Ureter (tissue), 1 donor: Measurements from ENCODE around the gene ST6GALNAC2. TPM values are rescaled to one million over a fixed set of nuclear protein-coding genes. Genes with fewer than 3 reads are reported as not detected.
"Not testable (repeated sequence)": the region's sequence is repeated elsewhere in the genome, so short reads cannot be mapped to it uniquely, and the experiment has no call there.

ENCODE experiments used
- DNase-seq: peaks from one replicate; pipeline ENCODE4 v3.0.0-alpha.2; 2020; ENCODE audit warnings: low spot score
- total RNA-seq: library from RNA; stranded (reverse); gene quantifications from one replicate; pipeline ENCODE4 v1.2.4, GENCODE V29; 2023
- donor health status: DM: yes; HTN: yes; CAD: no.

Gene ST6GALNAC2
- total RNA-seq, 1 donor from 2014 or later: 28.7 TPM

DNA sequence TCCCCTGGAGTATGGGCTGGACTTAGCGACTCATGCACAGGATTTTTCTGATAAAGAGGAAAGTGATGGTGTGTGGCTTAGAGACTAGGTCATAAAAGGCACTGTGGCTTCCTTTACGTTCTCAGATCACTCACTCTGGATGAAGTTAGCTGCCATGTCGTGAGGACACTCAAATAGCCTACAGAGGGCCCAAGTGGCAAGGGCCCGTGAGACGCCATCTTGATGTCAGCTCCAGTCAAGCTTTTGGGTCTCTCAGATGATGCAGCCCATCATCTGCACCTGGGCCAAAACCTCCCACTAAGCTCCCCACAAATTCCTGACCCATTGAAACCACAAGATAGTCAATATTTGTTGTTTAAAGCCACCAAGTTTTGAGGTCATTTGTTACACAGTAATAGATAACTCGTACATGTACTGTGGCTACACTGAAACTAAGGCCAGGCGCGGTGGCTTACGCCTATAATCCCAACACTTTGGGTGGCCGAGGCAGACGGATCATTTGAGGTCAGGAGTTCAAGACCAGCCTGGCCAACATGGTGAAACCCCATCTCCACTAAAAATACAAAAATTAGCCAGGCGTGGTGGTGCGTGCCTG, 14.7 kb downstream of the ST6GALNAC2 start:
- DNase-seq: no peak

DNA sequence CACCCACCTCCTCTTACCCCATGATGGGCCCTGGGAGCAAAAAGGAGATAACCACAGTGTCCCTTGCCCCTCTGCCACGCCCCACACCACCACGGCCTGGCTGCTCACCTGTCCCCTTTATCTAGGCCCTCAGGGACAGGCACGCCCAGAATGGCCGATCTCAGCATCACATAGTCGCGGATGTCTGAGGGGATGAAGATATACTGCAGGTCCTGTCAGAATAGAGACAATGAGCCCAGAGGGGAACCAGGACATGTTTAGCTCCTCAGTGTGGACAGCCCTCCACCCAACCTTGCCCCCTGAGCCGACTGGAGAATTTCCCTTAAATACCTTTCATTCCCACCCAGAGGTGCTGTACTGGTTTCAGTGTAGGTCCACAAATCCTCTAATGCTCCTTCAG, 15.2 kb downstream of the ST6GALNAC2 start:
- no peak for DNase-seq

DNA sequence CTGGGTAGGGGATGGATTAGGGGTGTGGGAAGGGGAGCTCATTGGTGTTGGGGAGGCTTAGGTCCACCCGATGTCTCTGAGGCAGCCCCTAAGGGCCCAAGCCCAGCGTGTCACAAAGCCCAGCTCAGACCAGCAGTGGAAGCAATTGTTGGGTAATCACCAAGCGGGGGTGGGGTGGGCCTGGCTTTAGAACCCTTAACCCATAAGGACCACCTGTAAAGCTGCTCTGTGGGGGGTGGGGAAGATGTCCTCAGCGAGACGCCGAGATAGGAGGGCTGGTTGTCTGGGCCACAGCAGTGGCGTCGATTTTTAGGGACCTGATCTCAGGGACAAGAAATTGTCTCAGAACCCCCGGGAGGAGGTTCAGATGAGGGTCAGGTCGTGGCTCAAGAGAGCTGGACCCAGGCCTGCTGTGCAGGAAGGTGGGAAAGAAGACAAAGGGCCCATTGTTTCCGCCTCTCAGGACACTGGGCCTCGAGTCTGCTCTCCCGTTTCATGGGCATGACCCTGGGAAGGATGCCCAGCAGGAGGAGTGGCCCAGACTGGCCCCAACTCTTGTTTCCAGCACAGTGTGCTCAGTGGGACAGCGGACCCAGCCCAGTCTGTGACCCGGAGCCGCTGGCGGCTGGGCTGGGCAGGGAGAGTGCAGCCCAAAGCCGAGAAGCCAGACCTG, 15.9 kb downstream of the ST6GALNAC2 start:
- DNase-seq: no peak

DNA sequence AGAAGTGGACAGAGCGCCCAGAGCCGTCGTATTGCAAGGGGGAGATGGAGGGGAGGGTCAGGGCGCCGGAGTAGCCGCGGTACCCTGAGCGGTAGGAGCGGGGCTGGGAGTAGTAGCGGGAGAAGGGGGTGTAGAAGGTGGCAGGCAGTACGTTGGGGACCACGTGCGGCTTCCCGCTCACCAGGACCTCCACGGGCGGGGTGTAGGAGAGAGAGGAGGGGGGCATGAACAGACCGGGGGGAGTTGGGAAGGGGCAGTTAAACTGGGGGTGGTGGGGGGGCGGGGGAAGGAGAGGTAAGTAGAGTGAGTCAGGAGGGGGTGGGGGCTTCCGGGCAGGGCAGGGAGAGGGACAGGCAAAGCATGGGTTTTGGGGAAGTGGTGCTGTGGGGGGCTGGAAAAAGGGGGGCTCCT, 16.8 kb downstream of the ST6GALNAC2 start:
- DNase-seq: no peak

DNA sequence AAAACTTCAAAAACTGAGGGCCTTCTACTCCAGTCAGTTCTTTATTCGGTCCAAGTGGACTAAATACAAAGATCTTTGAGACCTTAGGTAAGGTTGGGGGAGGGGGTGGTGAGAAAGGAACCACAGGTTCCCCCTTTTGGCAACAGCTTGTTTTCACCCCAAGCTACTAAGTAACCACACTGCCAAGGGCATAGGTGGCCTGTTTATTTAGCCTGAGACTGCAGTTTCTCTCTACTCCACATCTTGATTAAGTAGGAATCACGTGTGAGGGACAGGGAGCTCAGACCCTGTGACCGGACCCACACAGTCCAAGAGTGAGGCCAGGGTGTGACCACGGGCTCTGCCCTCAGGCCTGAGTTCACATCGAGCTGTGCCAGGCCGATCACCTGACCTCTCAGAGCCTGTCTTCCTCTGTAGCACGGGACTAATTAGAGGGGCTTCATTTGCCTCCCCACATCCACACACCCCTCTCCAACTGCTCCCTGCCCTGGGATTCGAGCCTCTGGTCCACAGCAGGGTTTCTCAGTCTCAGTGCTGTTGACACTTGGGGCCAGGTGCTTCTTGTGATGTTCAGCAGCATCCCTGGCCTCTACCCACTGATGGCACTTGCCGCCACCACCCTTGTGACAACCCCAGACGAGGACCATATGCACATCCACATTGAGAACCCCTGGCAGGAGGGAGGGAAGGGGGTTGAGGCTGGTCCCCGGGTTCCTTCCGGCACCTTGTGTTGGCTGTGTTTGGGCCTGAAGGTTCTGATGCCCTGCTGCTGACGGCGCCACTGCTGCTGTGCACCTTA, 17.8 kb downstream of the ST6GALNAC2 start:
- DNase-seq: no peak

DNA sequence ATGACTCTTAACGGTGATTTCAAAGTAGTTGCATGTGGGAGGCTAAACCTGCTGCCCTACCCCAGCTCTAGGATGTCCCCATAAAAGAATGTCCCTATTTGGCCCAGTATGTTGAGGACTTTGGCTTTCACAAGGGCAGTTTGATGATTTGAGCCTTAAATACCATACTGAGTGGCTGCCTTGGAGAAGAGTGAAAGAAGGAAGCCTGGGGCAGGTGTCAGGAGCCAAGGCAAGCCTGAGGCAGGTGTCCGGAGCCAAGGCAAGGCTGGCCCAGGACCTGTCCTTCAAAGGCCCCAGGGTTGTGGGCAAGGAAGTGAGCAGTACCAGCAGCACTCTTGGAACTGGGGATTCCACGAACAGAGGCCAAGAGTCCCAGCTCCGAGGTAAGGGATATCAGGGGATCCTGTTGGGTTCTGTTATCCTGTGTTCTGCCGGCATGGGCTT, 18.6 kb downstream of the ST6GALNAC2 start:
- DNase-seq: no peak

DNA sequence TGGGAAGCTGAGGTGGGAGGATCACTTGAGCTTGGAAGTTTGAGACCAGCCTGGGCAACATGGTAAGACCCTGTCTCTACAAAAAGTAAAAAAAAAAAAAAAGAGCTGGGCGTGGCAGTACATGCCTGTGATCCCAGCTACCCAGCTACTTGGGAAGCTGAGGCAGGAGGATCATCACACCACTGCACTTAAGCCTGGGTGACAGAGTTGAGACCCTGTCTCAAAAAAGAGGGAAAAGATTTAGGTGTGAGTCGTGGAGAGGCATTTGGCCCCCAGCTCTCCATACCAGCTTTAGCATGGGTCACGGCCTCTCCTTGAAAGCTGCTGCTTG, 19.1 kb downstream of the ST6GALNAC2 start:
- no peak for DNase-seq

DNA sequence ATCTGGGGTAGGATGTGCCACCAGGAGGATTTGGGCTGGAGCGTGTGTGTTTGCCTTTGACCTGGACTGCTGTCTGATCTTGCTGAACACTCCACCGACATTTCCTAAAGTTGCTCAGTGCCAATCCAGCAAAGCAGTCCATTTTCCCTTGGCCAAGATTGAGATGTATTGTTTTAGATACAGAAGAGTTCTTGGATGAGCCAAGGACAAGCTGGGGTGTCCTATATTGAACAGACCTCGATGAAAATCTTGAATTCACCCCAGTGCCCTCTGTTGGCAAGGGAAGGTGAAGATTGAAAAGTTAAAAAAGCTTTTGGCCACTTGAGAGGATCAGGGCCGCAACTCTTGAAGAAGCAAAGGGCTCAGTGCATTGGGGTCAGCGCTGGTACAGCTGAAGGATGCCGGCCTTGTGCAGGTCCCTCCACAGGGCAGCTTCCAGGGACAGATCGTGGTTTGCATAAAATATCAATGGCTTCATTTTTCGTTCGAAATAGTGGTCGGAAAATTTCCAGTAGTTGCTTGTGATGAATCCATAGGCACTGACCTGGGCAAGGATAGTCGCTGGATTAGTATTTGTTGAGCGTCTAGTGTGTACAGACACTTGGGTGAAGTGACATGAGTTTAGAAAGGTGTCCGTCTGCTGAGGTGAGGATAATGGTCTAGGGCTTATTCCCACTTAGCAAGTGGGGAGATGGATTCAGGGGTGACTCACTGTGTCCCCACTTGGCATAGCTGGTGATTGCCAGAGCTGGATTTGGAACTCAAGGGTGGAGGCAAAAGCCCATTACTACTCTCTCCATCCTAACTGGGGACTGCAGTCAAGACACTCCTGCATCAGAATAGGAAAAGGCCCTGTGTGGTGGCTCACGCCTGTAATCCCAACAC, 19.7 kb downstream of the ST6GALNAC2 start:
- DNase-seq: no peak

DNA sequence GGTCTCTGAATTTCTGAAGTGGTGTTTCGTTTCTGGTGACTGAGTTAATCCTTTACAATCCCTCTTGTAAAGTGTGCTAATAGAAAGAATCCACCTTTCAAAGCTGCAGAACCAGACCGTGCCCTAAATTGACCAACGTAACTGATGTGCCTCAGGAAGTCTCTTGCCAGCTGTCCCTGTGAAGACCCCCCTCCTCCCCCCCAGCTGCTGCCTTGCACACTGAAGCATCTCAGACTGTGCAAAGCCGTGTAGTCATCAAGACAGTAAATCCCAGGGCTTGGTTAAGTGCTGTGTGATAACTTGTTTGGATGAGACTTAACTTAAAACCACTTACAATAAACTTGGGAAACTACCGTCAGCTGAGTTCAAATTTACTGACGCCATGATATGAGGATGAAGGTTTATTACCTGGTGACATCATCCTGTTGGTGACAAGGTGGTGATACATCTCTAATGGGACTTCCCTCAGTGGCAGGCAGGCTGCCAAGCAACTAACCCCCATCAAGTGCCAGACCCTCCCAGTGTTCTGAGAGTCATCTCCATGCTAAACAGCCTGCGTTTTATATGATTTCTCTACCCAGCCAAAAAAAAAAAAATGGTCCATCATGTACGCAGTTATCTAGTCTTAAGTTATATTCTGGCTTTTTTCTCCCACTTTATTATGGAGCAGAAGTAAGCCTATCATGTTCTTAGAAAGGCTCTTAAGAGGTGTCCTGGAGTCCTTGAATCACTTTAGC, 20.5 kb downstream of the ST6GALNAC2 start:
- DNase-seq: not testable (repeated sequence)

DNA sequence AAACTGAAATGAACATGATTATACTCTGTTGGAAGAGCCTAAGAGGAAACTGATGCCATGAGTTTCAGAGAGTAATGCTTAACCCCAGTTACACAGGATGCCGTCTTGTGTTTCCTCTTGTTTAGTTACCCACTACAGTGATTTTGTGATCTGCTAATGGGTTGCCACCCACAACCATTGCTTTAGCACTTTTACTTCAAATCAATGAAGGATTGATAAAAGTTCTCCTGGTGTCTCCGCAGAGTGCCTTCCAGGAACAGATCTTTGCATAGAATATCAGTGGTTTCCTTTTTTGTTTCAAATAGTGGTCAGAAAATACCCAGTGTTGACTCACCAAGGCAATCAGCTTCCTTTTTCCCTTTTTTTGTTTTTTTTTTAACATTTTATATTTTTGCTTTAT, 22.3 kb downstream of the ST6GALNAC2 start:
- not testable (repeated sequence) for DNase-seq

DNA sequence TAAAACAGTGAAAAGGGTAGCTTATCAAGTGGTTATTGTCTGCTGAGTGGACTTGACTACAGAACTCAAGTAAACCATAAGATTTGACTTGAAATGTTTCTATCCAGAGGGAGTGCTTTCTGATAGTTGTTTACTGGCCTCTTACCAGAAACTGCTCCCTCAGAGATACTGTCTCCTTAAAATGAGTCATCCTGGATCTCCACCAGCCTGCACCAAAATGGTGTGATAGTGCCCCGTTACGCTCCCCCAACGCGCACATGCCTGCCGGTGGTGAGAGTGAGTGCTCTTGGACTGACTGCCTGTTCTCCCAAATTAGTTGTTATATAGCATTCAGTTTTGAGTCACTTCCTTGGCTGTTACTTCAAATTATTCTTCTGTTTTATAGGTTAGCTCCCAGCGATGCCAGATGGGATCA, 22.9 kb downstream of the ST6GALNAC2 start:
- DNase-seq: no peak

DNA sequence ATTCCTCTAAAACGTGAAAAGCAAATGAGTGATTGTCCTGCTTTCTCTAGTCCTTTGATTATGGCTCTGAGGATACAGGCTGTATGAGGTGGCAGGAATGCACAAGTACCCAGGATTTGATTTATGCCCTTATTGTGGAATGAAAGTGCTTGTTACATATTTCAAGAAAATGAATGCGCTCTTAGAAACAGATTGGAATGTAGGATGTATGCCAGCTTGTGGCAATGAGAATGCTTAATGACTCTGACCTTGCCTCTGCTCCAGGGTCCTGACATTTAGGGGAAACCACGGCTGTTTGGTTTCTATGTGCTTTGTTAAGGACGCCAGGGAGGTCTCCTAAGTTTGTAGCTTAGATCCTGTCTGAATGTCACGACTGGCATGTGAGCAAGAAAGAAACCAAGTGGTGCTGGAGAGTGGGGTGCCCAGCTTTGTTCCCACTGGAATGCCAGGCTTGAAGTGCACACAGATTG, 23.8 kb downstream of the ST6GALNAC2 start:
- no peak for DNase-seq

DNA sequence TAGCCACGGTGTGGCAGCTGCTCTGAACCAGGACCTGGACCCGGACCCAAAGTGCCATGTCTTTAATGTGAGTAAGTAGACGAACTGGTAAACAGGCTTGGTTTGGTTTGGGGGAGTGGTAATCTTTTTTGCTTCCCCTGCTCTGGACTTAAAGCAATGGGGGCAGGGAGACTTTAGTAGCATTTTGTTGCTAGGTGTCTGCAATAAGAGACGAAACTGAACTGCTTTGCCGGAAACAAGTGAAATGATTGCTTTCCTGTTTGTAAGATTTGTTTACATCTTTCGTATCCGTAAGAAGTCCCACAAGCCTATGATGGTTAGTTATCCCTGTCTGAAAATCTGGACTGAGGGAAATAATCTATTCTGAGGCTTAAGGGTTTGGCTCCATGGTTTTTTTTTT, 24.3 kb downstream of the ST6GALNAC2 start:
- no peak for DNase-seq

DNA sequence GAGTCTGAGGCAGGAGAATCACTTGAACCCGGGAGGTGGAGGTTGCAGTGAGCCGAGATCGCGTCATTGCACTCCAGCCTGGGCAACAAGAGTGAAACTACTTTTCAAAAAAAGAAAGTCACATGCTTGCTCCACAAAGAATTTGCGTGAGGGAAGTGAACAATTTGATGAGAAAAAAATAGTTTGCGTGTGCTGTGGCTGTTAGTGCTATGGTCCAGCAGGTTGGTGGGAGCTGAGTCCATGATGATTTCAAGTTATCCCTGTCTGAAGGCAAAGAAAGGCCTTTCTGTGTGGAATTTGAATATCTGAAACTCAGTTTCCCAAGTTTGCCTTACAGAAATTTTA, 24.8 kb downstream of the ST6GALNAC2 start:
- no peak for DNase-seq

DNA sequence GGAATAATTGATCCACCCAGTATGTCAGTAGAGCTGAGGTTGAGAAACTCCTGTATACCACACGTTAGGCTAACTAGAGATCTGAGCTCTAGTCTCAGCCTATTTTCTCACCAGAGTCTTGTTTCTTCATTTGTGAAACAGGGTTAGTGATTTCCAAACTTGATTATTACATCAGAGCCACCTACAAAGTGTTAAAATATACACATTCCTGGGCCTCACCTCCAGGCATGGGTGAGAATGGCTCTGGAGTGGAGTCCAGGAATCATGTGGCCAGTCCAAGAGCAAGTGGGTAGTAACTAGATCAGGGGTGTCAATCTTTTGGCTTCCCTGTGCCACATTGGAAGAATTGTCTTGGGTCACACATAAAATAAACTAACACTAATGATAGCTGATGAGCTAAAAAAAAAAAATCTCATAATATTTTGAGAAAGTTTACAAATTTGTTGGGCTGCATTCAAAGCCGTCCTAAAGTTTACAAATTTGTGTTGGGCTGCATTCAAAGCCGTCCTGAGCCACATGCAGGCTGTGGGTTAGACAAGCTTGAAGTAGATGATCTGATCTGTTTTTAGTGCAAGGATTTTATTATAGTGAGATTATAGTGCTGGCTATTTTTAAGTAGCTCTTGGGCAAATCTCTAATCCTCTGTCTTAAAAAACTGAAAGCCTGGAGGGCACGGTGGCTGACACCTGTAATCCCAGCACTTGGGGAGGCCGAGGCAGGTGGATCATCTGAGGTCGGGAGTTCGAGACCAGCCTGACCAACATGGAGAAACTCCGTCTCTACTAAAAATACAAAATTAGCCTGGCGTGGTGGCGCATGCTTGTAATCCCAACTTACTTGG, 25.4 kb downstream of the ST6GALNAC2 start:
- no peak for DNase-seq

DNA sequence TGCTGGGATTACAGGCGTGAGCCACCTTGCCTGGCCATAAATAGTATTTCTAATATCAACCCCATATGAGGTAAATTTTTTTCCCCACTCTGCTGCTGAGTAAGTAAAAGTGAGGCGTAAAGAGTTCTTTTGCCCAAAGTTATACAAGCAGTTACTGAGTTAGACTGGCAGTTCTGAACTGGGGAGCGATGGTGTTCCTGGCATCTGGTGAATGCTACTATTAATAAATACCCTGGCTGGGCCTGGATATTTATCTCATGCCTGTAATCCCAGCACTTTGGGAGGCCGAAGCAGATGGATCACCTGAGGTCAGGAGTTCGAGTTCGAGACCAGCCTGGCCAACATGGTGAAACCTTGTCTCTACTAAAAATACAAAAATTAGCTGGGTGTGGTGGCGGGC, 26.2 kb downstream of the ST6GALNAC2 start:
- DNase-seq: not testable (repeated sequence)

DNA sequence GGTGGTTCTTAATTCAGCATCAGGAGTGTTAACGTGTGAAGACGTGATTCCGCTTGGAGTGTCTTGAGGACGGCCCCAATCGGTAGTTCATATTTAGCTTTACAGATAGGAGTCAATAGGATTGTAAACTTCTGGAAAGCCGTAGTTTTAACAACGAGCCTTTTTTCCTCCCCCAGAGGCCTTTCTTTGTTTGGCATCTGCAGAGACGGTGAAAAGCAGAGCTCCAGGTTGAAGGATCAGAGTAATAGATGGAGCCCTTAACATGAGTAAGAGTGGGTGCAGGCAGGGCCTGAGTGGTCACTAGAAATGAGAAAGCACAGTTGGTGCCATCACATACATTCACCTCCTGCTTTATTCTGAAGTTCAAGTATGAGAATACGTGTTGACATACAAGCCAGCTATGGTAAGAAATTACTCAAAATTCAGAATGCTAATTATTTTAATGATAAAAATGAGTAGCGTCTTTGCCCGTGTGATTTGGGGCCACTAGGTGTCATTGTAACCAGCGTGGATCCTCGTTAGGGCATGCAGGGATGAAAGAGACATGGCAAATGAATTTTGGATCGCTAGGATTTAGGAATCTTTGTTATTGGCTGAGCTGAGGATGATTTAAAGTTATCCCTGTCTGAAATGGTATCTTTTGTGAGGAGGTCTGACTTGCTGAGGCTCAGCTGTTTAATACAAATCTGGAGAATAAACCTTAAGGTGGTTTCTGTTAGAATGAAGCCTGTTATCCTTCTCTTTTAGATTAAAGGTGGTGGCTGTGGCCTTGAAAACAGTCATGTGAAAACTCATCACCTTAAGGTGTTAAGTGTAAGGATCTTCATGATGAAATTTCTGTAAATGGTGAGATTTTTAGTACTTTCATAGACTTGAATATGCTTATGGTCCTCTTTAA, 27.2 kb downstream of the ST6GALNAC2 start:
- DNase-seq: no peak

DNA sequence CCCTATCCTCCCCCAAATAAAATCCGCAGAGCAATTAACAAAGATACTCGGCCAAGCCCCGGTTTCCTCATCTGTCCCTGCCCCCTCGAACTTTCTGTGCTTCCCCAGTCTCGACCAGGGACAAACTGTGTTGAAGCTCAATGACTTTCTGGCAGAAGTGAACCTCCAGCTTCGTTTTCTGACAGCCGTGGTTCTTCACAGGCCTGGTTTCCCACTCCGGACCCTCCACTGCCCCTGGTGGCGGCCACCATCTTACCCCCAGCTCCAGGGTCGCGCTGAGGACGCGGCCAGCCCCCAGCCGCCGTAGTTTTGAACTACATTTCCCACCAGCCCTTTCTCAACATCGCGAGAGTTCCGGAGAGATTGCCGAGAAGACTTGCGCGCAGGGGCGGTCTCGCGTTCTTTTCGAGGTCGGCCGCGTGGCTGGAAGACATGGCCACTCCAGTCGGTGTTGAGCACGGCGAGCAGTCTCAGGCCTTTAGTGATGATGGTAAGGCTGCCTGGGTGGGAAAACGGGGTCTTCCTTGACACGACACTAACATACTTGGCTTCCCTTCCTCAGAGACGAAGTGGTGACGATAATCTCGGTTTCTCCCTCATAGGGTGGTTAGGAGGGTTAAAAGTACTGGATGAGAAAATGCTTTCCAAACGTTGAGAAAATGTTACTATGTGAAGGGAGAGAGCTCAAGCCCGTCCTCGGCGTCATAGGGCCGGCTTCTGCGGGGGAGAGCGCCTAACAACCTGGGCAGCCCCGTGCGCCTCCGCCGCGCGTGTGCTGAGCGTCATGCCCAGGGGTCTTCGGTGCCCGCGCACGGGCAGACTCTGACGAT, 28.1 kb downstream of the ST6GALNAC2 start:
- DNase-seq: peak; percentile 96
